ENCODE measurements around the gene MN1.

The MN1 gene

DNA sequence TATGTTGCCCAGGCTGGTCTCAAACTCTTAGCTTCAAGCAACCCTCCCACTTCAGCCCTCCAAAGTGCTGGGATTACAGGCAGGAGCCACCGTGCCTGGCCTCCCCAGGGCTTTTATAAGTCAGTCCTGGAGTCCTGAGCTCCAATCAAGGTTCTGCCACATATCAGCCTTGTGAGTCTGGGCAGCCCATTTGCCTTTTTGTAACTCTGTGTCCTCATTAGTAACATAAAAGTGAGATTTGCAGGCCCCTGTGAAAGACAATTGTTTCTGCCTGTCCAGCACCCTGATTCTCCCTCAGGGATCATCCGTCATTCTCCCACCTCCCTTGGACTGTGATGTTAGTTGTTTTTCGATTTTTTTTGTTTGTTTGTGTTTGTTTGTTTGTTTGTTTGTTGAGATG, 89.8 kb downstream of the MN1 start (continued):
- TF ChIP-seq, protein P1, sequence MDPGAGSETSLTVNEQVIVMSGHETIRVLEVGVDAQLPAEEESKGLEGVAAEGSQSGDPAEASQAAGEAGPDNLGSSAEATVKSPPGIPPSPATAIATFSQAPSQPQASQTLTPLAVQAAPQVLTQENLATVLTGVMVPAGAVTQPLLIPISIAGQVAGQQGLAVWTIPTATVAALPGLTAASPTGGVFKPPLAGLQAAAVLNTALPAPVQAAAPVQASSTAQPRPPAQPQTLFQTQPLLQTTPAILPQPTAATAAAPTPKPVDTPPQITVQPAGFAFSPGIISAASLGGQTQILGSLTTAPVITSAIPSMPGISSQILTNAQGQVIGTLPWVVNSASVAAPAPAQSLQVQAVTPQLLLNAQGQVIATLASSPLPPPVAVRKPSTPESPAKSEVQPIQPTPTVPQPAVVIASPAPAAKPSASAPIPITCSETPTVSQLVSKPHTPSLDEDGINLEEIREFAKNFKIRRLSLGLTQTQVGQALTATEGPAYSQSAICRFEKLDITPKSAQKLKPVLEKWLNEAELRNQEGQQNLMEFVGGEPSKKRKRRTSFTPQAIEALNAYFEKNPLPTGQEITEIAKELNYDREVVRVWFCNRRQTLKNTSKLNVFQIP (CRISPR knock-in tag; IDR thresholded peaks at IDR 0.05; ENCODE audit: borderline replicate concordance, low read depth): no peak
- TF ChIP-seq ZFP3 (CRISPR knock-in tag; IDR thresholded peaks at IDR 0.05) (no peak), GLIS3 (CRISPR knock-in tag; IDR thresholded peaks at IDR 0.05) (no peak), PPARA (CRISPR knock-in tag; IDR thresholded peaks at IDR 0.05; ENCODE audit: borderline replicate concordance) (no peak), ISL1 (CRISPR knock-in tag; IDR thresholded peaks at IDR 0.05) (no peak), TCF4 (CRISPR knock-in tag; IDR thresholded peaks at IDR 0.05; ENCODE audit: borderline replicate concordance) (no peak), ZNF565 (CRISPR knock-in tag; conservative IDR thresholded peaks at IDR 0.05; ENCODE audit: low read depth) (no peak)

DNA sequence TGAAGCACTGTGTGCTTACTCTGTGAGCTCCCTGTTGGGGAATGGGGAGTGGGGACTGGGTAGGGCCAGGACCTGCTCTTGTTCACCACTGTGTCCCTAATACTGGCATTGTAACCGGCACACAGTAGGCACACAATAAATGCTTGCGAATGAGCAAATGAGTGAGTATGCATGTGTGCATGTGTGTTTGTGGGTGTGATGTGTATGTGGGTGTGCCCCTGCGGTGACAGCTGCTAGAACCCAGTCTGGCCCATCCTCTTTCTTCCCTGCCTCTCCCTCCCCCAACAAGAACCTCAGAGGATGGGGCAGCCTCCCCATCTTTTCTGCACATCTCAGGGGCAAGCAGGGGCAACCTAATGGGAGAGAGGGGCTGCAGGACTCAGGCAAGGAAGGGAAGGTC, 90.5 kb downstream of the MN1 start:
- TF ChIP-seq ZNF565 (CRISPR knock-in tag; conservative IDR thresholded peaks at IDR 0.05; ENCODE audit: low read depth) (no peak), BACH2 (CRISPR knock-in tag; IDR thresholded peaks at IDR 0.05; ENCODE audit: borderline replicate concordance) (no peak), TCF4 (CRISPR knock-in tag; IDR thresholded peaks at IDR 0.05; ENCODE audit: borderline replicate concordance) (no peak), ZFP3 (CRISPR knock-in tag; IDR thresholded peaks at IDR 0.05) (no peak), RARB (CRISPR knock-in tag; IDR thresholded peaks at IDR 0.05) (no peak), OSR1 (CRISPR knock-in tag; IDR thresholded peaks at IDR 0.05) (no peak), SNAI2 (CRISPR knock-in tag; IDR thresholded peaks at IDR 0.05) (no peak), TOX (CRISPR knock-in tag; IDR thresholded peaks at IDR 0.05; ENCODE audit: borderline replicate concordance) (no peak), PPARA (CRISPR knock-in tag; IDR thresholded peaks at IDR 0.05; ENCODE audit: borderline replicate concordance) (no peak), ISL1 (CRISPR knock-in tag; IDR thresholded peaks at IDR 0.05) (no peak), CSDC2 (CRISPR knock-in tag; IDR thresholded peaks at IDR 0.05) (no peak), ZC3H10 (CRISPR knock-in tag; IDR thresholded peaks at IDR 0.05) (no peak), ZNF70 (CRISPR knock-in tag; IDR thresholded peaks at IDR 0.05) (no peak)
- TF ChIP-seq, protein P2, sequence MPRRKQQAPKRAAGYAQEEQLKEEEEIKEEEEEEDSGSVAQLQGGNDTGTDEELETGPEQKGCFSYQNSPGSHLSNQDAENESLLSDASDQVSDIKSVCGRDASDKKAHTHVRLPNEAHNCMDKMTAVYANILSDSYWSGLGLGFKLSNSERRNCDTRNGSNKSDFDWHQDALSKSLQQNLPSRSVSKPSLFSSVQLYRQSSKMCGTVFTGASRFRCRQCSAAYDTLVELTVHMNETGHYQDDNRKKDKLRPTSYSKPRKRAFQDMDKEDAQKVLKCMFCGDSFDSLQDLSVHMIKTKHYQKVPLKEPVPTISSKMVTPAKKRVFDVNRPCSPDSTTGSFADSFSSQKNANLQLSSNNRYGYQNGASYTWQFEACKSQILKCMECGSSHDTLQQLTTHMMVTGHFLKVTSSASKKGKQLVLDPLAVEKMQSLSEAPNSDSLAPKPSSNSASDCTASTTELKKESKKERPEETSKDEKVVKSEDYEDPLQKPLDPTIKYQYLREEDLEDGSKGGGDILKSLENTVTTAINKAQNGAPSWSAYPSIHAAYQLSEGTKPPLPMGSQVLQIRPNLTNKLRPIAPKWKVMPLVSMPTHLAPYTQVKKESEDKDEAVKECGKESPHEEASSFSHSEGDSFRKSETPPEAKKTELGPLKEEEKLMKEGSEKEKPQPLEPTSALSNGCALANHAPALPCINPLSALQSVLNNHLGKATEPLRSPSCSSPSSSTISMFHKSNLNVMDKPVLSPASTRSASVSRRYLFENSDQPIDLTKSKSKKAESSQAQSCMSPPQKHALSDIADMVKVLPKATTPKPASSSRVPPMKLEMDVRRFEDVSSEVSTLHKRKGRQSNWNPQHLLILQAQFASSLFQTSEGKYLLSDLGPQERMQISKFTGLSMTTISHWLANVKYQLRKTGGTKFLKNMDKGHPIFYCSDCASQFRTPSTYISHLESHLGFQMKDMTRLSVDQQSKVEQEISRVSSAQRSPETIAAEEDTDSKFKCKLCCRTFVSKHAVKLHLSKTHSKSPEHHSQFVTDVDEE (CRISPR knock-in tag; IDR thresholded peaks at IDR 0.05): no peak
- TF ChIP-seq, protein P3, sequence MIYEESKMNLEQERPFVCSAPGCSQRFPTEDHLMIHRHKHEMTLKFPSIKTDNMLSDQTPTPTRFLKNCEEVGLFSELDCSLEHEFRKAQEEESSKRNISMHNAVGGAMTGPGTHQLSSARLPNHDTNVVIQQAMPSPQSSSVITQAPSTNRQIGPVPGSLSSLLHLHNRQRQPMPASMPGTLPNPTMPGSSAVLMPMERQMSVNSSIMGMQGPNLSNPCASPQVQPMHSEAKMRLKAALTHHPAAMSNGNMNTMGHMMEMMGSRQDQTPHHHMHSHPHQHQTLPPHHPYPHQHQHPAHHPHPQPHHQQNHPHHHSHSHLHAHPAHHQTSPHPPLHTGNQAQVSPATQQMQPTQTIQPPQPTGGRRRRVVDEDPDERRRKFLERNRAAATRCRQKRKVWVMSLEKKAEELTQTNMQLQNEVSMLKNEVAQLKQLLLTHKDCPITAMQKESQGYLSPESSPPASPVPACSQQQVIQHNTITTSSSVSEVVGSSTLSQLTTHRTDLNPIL (CRISPR knock-in tag; IDR thresholded peaks at IDR 0.05; ENCODE audit: low read depth): no peak
- no peak for ATAC-seq

DNA sequence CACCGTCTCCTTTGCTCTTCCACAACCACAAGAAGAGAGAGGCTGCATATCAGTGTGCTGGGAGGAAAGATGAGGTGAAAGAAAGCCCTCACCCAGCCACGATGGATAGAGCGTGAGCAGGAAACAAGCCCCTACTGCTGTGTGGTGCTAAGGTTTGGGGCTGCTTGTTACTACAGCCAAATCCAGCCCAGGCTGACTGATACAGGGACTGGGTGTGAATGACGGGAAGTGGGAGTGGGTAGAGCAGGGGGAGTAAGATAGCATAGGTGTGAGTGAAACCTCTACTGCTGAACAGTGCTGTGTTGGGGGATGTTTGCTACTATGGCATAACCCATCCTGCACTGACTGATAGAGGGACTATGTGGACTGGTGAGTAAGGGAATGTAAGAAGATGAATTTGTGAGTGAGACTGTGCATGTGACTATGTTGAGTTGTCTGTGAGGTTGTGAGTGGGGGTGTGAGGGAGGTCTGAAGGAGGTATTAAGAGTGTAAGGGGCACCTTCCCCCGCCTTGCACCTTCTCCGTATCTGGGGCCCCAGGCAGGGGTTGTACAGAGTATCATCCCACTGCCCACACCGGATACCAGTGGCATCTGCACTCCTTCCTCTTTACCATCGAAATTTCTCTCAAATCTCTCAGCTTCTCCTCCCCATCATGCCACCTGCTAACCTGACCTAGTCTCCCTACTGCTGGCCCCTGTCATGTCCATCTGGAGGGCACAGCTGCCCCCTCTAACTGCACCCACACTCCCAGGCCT, 91.5 kb downstream of the MN1 start:
- no peak for TF ChIP-seq ZNF565 (CRISPR knock-in tag; conservative IDR thresholded peaks at IDR 0.05; ENCODE audit: low read depth)
- TF ChIP-seq TOX (CRISPR knock-in tag; IDR thresholded peaks at IDR 0.05; ENCODE audit: borderline replicate concordance): no peak
- TF ChIP-seq BACH2 (CRISPR knock-in tag; IDR thresholded peaks at IDR 0.05; ENCODE audit: borderline replicate concordance): no peak
- TF ChIP-seq, protein P4, sequence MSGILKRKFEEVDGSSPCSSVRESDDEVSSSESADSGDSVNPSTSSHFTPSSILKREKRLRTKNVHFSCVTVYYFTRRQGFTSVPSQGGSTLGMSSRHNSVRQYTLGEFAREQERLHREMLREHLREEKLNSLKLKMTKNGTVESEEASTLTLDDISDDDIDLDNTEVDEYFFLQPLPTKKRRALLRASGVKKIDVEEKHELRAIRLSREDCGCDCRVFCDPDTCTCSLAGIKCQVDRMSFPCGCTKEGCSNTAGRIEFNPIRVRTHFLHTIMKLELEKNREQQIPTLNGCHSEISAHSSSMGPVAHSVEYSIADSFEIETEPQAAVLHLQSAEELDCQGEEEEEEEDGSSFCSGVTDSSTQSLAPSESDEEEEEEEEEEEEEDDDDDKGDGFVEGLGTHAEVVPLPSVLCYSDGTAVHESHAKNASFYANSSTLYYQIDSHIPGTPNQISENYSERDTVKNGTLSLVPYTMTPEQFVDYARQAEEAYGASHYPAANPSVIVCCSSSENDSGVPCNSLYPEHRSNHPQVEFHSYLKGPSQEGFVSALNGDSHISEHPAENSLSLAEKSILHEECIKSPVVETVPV (CRISPR knock-in tag; IDR thresholded peaks at IDR 0.05): no peak
- TF ChIP-seq ZFP30 (CRISPR knock-in tag; IDR thresholded peaks at IDR 0.05): no peak
- TF ChIP-seq CSDC2 (CRISPR knock-in tag; IDR thresholded peaks at IDR 0.05): no peak
- TF ChIP-seq ARNTL (CRISPR knock-in tag; IDR thresholded peaks at IDR 0.05; ENCODE audit: borderline replicate concordance, low read depth): no peak
- TF ChIP-seq TCF4 (CRISPR knock-in tag; IDR thresholded peaks at IDR 0.05; ENCODE audit: borderline replicate concordance): no peak
- TF ChIP-seq ISL1 (CRISPR knock-in tag; IDR thresholded peaks at IDR 0.05): no peak
- no peak for TF ChIP-seq ZFP3 (CRISPR knock-in tag; IDR thresholded peaks at IDR 0.05)
- TF ChIP-seq PPARA (CRISPR knock-in tag; IDR thresholded peaks at IDR 0.05; ENCODE audit: borderline replicate concordance): no peak
- TF ChIP-seq, protein P3 (CRISPR knock-in tag; IDR thresholded peaks at IDR 0.05; ENCODE audit: low read depth): no peak
- TF ChIP-seq, protein P1 (CRISPR knock-in tag; IDR thresholded peaks at IDR 0.05; ENCODE audit: borderline replicate concordance, low read depth): no peak
- no peak for TF ChIP-seq OSR1 (CRISPR knock-in tag; IDR thresholded peaks at IDR 0.05)
- TF ChIP-seq ZC3H10 (CRISPR knock-in tag; IDR thresholded peaks at IDR 0.05): no peak
- ATAC-seq: no peak

All from SK-N-SH treated with all-trans-retinoic acid at 6 μM for 48 hours (cell line).